GM18508 (cell line): ENCODE results near the gene NUTM2A.
"Not testable (repeated sequence)": the region's sequence is repeated elsewhere in the genome, so short reads cannot be mapped to it uniquely, and the experiment has no call there.

Experiments used
- ATAC-seq: cut with Tn5 transposase; IDR thresholded peaks from one replicate; pipeline ENCODE4 v1.9.1; 2021; ENCODE audit warnings: moderate number of reproducible peaks; ENCODE audit not compliant: insufficient read depth, unreplicated experiment

The NUTM2A gene, protein sequence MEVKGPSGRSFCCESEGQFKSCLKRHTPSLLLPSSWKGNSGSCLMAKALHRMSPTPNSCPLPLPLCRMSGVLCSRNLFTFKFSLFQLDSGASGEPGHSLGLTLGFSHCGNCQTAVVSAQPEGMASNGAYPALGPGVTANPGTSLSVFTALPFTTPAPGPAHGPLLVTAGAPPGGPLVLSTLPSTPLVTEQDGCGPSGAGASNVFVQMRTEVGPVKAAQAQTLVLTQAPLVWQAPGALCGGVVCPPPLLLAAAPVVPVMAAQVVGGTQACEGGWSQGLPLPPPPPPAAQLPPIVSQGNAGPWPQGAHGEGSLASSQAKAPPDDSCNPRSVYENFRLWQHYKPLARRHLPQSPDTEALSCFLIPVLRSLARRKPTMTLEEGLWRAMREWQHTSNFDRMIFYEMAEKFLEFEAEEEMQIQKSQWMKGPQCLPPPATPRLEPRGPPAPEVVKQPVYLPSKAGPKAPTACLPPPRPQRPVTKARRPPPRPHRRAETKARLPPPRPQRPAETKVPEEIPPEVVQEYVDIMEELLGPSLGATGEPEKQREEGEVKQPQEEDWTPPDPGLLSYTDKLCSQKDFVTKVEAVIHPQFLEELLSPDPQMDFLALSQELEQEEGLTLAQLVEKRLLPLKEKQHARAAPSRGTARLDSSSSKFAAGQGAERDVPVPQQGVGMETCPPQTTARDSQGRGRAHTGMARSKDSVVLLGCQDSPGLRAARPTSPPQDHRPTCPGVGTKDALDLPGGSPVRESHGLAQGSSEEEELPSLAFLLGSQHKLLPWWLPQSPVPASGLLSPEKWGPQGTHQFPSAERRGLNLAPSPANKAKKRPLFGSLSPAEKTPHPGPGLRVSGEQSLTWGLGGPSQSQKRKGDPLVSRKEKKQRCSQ

DNA sequence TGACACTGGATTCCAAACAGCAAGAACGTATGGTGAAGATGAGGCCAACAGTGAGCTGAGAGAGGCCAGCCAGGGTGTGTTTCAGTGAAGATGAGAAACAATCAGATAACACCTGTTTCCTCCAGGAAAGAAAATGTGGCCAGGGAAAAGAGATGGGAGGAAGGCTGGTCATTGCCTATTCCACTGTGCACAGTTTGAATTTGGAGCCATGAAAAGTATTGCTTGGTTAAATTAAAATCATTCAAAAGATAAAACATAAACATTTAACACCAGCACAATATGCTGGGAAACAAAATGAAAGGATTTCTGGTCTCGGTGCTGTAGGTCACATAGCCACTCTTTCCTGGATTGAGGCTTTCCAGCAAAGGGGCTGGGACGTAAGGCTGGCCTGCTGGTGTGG lies at the start of gene NUTM2A:
TSS of gene NUTM2A (plus strand) at position 301 of the 400 bp plus-strand sequence. CDS start 383 bp downstream, outside the sequence.
- ATAC-seq: not testable (repeated sequence)

DNA sequence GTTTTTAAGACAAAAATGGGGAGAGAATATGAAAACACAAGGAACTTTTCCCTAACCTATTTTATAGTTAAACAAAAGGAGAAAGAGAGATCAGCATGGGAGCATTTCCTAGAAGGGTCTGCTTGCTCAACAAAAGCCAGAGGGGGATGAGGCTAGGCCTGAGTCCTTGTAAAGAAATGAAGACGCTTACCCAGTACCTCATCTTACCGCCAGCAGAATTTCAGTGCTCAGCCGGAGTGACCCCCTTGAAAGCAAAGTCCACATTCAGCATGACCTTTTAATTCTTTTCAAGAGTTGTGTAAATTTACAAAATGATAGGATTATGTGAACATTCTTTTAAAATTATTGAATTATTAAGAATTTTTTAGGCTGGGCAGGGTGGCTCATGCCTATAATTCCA lies 47.7 kb upstream of the NUTM2A start:
- ATAC-seq: not testable (repeated sequence)

DNA sequence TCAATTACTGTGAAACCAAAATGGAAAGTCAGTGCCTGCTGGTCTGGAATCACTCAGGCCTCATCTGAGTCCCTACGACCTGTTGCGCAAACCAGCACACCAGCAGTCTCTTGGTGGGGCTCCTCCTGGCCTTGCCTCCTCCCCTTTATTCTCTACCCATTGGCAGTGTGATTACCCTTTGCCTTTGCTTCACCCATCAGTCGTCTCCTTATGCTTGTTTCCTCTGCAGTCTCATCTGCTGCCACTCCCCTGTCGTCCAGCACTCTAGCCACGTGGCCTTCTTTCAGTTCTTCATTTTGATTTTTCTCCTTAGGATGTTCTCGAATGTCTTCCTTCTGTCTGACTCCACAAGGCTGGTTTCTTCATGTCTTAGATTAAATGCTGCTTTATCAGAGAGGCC lies 40.8 kb upstream of the NUTM2A start:
- not testable (repeated sequence) for ATAC-seq

DNA sequence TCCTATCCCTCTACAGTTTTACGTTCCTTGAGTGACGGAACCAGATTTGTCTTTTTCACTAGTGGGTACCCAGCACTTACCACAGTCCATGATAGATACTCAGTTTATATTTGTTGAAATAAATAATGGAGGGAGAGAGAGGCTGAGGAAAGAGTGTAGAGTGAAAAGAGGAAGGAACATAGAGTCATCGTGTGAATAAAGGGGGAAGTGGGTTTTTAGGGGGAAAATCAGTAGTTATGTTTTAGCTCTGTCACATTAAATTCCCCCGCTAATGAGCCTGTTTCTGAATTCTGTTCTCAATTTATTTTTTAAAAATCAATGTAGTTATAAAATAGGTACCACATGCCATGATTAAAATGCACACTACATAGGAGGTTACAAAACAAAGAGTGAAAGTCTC lies 39.2 kb upstream of the NUTM2A start:
- ATAC-seq: not testable (repeated sequence)

DNA sequence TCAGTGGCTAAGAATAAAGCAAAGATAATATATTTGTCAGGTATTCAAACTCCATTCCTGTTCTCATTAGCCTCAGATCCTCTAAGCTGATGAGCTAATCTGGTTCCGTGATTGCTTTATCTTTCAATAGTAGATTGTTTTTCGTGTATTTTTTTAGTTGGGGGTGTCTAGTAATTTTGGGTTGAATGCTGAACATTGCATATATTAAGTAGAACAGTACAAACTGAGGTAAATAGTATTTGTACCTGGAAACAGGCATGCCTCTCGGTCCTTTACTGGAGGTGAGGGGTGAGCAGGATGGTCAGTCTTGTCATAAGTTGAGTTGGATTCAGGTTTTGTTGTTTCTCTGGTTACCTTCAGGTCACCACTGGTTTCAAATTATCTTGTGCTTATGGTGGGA lies 37.7 kb upstream of the NUTM2A start:
- not testable (repeated sequence) for ATAC-seq

DNA sequence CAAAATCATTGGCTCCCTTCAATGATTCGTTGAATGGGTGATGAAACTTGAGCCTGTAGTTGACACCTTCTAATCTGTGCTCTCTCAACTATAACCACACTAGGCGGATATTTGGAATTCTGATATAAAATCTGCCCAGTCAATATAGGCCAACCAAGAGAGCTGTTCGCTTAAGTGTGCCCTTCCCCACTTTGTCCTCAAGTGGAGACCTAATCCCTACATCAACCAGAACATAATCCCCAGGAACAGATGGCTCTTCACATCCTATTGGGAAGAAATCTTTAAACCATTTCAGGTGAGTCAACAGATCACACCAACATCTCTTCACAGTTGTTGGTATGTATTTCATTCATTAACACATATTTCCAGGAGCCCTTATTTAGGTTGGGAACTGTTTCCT lies 33.4 kb upstream of the NUTM2A start:
- not testable (repeated sequence) for ATAC-seq

DNA sequence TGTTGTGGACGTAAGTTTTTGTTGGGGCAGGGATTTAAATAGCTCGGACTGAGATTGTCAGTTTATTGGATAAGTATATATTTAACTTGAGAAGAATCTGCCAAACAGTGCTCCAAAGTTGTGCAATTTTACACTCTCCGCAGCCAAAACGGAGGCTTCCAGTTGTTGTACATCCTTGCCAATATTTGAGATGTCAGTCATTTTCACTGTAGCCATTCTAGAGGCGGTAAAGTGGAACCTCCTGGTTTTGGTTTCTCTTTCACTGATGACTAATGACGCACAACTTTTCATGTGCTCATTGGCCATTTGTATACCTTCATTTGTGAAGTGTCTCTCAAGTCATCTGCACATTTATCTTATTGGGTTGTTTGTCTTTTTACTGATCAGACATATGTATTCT lies 24.3 kb upstream of the NUTM2A start:
- ATAC-seq: peak; percentile 47

DNA sequence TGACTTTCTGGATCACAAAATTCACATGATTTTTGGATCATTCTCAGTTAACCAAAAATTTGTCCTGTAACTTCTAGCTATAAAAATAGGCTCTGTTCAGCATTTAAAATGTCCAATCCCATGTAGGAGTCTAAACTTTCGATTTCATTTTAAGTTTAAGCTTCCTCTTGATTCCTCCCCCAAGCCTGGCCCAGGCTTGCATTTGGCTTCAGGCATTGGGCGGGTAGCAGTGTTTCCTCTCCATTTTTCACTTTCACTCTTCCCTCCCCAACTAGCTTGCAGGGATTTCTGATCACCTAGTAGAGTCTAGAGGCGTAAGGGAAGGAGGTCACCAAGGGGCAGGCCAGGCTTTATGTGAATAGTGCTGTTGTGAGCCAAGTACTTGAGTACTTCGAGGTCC lies 20.4 kb upstream of the NUTM2A start:
- not testable (repeated sequence) for ATAC-seq

DNA sequence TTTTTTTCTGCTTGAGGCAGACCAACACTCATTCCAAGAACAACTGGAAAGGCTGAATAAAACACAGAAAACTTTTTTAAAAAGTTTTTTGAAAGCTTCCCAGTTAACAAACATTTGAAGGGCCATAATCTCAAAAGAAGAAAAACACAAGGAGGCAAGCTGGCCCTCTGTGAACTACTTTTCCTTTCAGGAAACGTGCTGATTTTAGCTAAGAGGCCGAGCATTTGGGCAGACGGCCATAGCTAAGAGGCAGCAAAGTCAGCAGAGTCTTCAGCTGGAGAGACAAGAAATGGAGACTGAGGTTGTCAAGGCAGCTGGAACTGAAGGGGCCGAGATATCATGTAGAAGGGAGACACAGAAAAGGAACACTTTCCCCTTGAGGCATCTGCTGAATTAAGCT lies 18.3 kb upstream of the NUTM2A start:
- not testable (repeated sequence) for ATAC-seq

DNA sequence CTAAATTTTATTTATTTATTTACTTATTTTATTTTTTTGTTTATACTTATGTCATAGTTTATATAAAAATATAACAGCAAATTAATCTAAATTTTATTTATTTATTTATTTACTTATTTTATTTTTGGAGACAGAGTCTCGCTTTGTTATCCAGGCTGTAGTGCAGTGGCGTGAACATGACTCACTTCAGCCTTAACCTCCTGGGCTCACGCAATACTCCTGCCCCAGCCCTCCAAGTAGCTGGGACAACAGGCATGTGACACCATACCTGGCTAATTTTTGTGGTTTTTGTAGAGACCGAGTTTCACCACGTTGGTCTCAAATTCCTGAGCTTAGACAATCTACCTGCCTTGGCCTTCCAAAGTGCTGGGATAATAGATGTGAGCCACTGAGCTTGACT lies 14.9 kb upstream of the NUTM2A start:
- not testable (repeated sequence) for ATAC-seq

DNA sequence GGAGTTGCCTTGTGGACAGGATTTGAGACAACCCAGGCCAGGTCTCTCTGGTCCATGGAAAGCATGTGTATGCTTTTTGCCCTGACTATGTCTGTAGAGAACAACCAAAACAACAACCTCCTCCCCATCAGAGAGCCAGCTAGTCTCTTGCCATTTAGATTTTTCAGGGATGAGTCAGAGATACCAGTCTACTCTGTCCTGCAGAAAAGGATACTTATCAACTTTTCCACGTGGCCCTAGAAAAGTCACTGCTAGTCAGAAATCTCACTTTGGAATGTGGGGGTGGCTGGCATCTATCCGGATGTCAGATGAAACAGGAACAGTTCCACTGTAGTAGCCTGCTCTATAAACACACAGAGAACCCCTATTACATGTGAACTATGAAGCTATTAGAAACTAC lies 13.4 kb upstream of the NUTM2A start:
- not testable (repeated sequence) for ATAC-seq

DNA sequence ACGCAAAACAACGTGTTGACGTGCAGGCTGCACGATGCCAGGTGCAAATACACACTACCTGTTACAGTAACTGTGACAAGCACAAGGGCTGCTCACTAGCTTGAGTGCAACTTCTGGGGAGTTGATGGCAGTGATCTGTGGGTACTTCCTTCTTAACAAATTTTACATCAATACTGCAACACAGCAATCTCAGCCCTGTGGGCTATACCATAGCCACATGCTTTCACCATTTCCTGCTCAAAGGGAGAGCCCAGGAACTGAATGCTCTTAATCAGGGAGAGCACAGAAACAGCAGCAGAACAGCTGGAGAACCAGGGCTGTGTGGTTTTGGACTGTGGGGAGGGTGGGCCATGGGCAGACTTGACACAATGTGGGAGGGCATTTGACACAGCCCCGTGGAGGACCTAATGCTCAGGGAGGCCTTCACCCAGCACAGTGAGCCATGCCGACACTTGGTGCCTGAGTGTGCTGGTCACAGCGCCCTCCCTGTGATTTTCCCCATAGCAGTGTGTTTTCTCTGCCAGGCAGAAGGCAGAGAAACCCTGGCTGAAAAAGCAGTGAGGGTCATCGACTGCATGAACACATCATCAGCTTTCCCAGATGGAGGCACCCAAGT lies 12.0 kb upstream of the NUTM2A start:
- not testable (repeated sequence) for ATAC-seq

DNA sequence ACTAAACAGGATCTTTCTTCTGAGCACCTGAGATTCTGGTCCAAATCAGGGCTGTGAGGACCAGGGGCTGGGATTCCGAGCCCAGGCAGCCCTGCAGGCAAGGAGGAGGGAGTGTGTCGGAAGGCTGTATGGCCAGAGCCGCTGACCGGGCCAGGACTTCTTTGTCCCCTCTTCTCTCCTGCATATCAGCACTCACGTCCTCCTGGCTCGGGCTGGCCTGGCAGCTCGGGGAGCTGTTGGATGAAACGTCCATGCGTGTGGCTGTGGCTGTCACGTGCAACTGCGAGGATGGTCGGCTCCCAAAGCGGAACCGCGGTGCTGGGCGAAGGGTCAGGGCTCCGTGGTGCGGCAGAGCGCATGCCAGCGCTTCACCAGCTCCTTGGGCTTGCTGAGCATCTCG lies 11.4 kb upstream of the NUTM2A start:
- not testable (repeated sequence) for ATAC-seq

DNA sequence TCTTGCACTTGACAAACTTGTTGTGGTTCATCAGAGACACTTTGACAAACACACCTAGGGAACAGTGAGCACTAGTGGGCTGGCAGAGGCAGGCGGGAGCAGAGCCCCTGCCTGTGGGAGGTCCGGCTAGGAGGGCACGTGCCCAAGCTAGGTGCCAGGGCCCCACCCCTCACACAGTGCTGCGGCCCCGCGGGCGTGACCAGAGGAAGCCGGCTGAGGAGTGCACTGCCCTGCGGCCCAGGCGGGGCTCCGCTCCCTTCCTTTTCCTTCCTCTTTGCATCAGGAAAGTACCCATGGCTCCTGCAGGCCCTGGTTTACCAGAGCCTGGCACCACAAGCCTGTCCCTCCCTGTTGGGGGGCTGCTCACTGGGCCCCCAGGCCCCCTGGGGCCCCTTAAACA lies 9.1 kb upstream of the NUTM2A start:
- not testable (repeated sequence) for ATAC-seq

DNA sequence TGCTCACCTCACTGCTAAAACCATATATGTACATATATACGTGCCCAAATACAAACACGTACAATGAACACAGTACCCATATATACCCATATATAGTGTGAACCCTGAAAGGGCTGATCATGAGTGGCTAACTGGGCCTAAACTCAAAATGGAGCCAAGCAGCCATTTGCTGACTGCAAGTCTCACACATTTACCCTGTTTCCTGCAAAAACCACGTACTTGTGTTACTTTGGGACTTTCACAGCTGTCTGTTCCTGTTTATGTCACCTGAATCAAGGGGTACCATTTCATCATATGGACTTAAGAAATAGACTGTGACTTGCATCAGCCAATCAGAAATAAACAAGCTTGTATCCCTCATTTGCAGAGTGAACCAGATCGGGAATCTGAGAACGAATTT lies 5.9 kb upstream of the NUTM2A start:
- not testable (repeated sequence) for ATAC-seq

DNA sequence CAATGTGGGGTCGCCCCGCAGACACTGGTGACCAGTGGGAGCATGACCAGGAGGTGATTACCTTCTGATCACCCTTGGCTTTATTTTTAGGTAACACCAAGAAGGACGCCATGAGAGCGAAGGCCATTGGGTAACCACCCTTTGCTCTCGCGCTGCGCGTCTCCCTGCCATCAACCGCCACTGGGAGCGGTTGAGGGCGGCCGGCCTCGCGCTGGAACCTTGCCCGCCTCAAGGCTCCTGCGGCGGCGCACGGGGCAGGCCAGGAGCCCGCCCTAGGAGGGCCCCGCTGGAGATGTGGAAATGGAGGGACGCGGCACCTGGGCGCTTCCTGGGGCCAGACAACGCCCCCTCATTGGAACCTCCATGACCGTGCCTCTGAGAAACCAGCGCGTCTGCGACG lies 2.5 kb upstream of the NUTM2A start:
- ATAC-seq: not testable (repeated sequence)

DNA sequence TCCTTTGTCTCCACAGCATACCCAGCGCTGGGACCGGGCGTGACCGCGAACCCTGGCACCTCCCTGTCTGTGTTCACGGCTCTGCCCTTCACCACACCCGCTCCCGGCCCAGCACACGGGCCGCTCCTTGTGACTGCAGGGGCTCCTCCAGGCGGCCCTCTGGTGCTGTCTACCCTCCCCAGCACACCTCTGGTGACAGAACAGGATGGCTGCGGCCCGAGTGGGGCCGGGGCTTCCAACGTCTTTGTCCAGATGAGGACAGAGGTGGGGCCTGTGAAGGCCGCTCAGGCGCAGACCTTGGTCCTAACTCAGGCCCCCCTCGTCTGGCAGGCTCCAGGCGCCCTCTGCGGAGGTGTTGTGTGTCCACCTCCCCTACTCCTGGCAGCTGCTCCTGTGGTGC lies 3.0 kb downstream of the NUTM2A start:
- not testable (repeated sequence) for ATAC-seq

DNA sequence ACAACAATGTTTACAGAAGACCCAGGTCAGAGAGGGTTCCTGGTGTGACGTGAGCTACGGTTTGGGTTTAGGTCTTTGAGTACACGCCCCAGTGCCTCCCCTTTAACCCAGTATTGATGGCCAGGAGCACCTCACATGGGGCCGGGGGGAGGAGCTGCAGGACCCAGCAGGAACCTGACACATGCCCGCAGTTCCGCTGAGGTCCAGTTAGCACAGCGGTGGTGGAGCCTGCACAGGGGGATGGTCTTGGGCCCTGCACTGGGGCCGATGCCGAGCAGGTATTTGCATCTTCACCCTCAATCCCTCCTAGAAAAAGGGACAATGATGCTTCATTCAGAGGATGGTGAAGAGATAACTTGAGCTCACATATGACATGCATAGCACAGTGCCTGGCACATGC lies 4.0 kb downstream of the NUTM2A start:
- not testable (repeated sequence) for ATAC-seq

DNA sequence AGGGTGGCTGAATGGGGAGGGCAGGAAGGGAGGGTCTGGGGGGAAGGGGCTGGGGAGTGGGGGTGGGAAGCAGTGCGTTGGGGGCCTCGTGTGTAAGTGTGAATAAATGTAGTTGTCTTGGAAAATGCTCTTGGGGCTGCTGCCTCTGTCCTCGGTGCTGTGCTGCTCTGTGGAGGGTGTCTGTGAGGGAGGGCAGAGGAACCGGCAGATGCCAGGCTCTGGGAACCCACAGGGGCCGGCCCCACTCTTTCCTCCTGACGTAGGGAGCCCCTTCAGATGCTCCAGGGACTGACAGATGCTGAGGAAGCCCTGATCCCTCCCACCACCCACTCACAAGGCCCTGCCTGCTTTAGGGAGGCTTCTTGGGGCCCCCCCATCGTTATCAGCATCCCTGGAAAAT lies 9.6 kb downstream of the NUTM2A start:
- not testable (repeated sequence) for ATAC-seq

DNA sequence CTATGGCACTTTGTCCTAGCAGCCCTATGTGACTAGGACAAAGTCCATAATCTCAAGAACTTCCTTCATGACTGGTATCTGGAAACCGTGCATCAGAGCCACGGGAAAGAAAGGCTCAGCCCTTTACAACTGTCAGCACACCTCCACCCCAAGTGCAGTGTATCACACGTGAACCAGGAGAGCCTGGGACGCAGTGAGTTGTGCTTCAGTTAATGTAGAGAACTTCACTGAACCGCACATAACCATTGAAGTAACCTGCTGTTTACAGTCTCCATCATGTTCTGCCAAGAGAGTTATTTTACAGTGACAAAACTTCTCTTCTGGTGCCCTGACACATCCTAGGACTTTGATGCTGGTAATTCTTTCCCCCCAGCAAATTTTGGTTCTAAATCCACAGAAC lies 12.0 kb downstream of the NUTM2A start:
- ATAC-seq: not testable (repeated sequence)

DNA sequence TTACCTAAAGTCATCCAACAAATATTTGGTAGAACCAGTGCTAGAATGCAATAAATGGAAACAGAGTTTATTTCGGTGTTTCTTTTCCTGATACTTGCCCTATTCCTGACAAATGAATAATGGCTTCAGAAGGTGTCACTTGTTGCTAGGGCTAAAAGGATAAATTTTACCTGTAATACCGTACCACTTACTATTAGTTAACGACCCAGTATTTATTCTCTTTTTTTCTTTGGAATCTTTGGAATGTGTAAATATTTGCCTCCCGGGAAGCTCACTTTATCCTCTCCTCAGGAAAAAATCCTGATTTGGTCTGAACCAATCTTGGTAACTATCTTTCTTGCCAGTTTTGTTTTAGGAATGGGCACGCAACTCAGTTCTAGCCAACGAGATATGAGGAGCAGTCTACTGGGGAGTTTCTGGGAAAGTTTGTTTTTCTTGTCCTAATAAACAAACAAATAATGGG lies 14.1 kb downstream of the NUTM2A start:
- ATAC-seq: not testable (repeated sequence)
